Dendritic cell treated with granulocyte-macrophage colony-stimulating factor and Interleukin-4, amounts not matched to agents 40 ng/mL and 50 ng/mL, for 4 days (primary cell): Measurements from ENCODE around the gene PRRT1B.

Experiments used
- H3K27ac Mint-ChIP-seq: one replicate; pipeline ENCODE4 v1.8.0; 2022; ENCODE audit warnings: mild to moderate bottlenecking, mixed read lengths
- H3K27me3 Mint-ChIP-seq: one replicate; pipeline ENCODE4 v1.8.0; 2022; ENCODE audit warnings: mild to moderate bottlenecking, mixed read lengths
- H3K36me3 Mint-ChIP-seq: one replicate; pipeline ENCODE4 v1.8.0; 2022; ENCODE audit warnings: low read depth, mixed read lengths
- H3K4me1 Mint-ChIP-seq: one replicate; pipeline ENCODE4 v1.8.0; 2022; ENCODE audit warnings: low read depth, mixed read lengths
- H3K4me3 Mint-ChIP-seq: one replicate; pipeline ENCODE4 v1.8.0; 2022; ENCODE audit warnings: mild to moderate bottlenecking, moderate library complexity, mixed read lengths
- H3K9me3 Mint-ChIP-seq: one replicate; pipeline ENCODE4 v1.8.0; 2022; ENCODE audit warnings: mixed read lengths
- intact Hi-C: fragments of 100-400 bp; cut with micrococcal nuclease; formaldehyde crosslinking; loops from one replicate; pipeline ENCODE4 v1.15.0; 2022

PRRT1B gene

GRCh38 chr9:131596430-131596743 lies 51.1 kb downstream of the PRRT1B start:
- H3K4me3 Mint-ChIP-seq: no peak overlapping the region
- intact Hi-C loops: loop anchor here (5.0 kb wide), 1 partner anchor 41 kb away; no protein-coding TSS in a partner anchor
- H3K27ac Mint-ChIP-seq: peak overlapping the region; percentile 83
- H3K9me3 Mint-ChIP-seq: no peaks in the 10 kb centered on the region
- peaks cover 100% of the 10 kb centered on the region for H3K36me3 Mint-ChIP-seq
- H3K4me1 Mint-ChIP-seq: peaks cover 91% of the 10 kb centered on the region
- H3K27me3 Mint-ChIP-seq: no peaks in the 10 kb centered on the region

GRCh38 chr9:131597246-131597645 lies 51.9 kb downstream of the PRRT1B start:
- H3K4me1 Mint-ChIP-seq: peaks cover 91% of the 10 kb centered on the region
- H3K27ac Mint-ChIP-seq: peak overlapping the region; percentile 83
- peaks cover 100% of the 10 kb centered on the region for H3K36me3 Mint-ChIP-seq
- no peaks in the 10 kb centered on the region for H3K27me3 Mint-ChIP-seq
- intact Hi-C loops: loop anchor here (5.0 kb wide), 1 partner anchor 40 kb away; no protein-coding TSS in a partner anchor
- H3K4me3 Mint-ChIP-seq: no peak overlapping the region
- H3K9me3 Mint-ChIP-seq: no peaks in the 10 kb centered on the region

- no peaks in the 10 kb centered on the region for H3K9me3 Mint-ChIP-seq
- intact Hi-C loops: loop anchor here (5.0 kb wide), 1 partner anchor 39 kb away; no protein-coding TSS in a partner anchor
- no peaks in the 10 kb centered on the region for H3K27me3 Mint-ChIP-seq
- peaks cover 94% of the 10 kb centered on the region for H3K4me1 Mint-ChIP-seq
- H3K4me3 Mint-ChIP-seq: peak overlapping the region; percentile 27
- H3K27ac Mint-ChIP-seq: peak overlapping the region; percentile 83
- peaks cover 100% of the 10 kb centered on the region for H3K36me3 Mint-ChIP-seq
These were observed 52.8 kb downstream of the PRRT1B start for GRCh38 chr9:131598121-131598520.

GRCh38 chr9:131601683-131602181 lies 56.4 kb downstream of the PRRT1B start:
- Mint-ChIP-seq H3K9me3 (no peaks in the 10 kb centered on the region), H3K27me3 (no peaks in the 10 kb centered on the region), H3K4me1 (peaks cover 92% of the 10 kb centered on the region), H3K27ac (peak overlapping the region; percentile 64), H3K4me3 (no peak overlapping the region), H3K36me3 (peaks cover 100% of the 10 kb centered on the region)
- intact Hi-C loops: no loop called here

GRCh38 chr9:131603199-131603598 lies 57.9 kb downstream of the PRRT1B start:
- intact Hi-C loops: no loop called here
- H3K36me3 Mint-ChIP-seq: peaks cover 100% of the 10 kb centered on the region

GRCh38 chr9:131603711-131604439 lies 58.6 kb downstream of the PRRT1B start:
- H3K4me3 Mint-ChIP-seq: no peak overlapping the region
- peaks cover 100% of the 10 kb centered on the region for H3K36me3 Mint-ChIP-seq
- no peaks in the 10 kb centered on the region for H3K9me3 Mint-ChIP-seq
- peaks cover 92% of the 10 kb centered on the region for H3K4me1 Mint-ChIP-seq
- peak overlapping the region; percentile 64 for H3K27ac Mint-ChIP-seq
- H3K27me3 Mint-ChIP-seq: no peaks in the 10 kb centered on the region
- intact Hi-C loops: no loop called here

More at GRCh38 chr9:131603199-131603598, 57.9 kb downstream of the PRRT1B start:
- Mint-ChIP-seq H3K4me3 (no peak overlapping the region), H3K27me3 (no peaks in the 10 kb centered on the region), H3K4me1 (peaks cover 92% of the 10 kb centered on the region), H3K27ac (peak overlapping the region; percentile 64), H3K9me3 (no peaks in the 10 kb centered on the region)

- no peak overlapping the region for H3K4me3 Mint-ChIP-seq
- peaks cover 92% of the 10 kb centered on the region for H3K4me1 Mint-ChIP-seq
- intact Hi-C loops: no loop called here
- H3K27me3 Mint-ChIP-seq: no peaks in the 10 kb centered on the region
- H3K9me3 Mint-ChIP-seq: no peaks in the 10 kb centered on the region
- peak overlapping the region; percentile 62 for H3K27ac Mint-ChIP-seq
- H3K36me3 Mint-ChIP-seq: peaks cover 100% of the 10 kb centered on the region
These were observed 60.7 kb downstream of the PRRT1B start for GRCh38 chr9:131605770-131606590.

GRCh38 chr9:131606896-131607567 lies 61.7 kb downstream of the PRRT1B start:
- Mint-ChIP-seq H3K27ac (peak overlapping the region; percentile 62), H3K27me3 (no peaks in the 10 kb centered on the region), H3K9me3 (no peaks in the 10 kb centered on the region), H3K4me1 (peaks cover 88% of the 10 kb centered on the region), H3K4me3 (no peak overlapping the region), H3K36me3 (peaks cover 100% of the 10 kb centered on the region)
- intact Hi-C loops: no loop called here

GRCh38 chr9:131607591-131607990 lies 62.3 kb downstream of the PRRT1B start:
- peaks cover 88% of the 10 kb centered on the region for H3K4me1 Mint-ChIP-seq
- no peaks in the 10 kb centered on the region for H3K27me3 Mint-ChIP-seq
- H3K27ac Mint-ChIP-seq: peak overlapping the region; percentile 62
- intact Hi-C loops: no loop called here
- no peak overlapping the region for H3K4me3 Mint-ChIP-seq
- H3K9me3 Mint-ChIP-seq: no peaks in the 10 kb centered on the region
- H3K36me3 Mint-ChIP-seq: peaks cover 100% of the 10 kb centered on the region

GRCh38 chr9:131608493-131609037 lies 63.2 kb downstream of the PRRT1B start:
- intact Hi-C loops: no loop called here
- Mint-ChIP-seq H3K36me3 (peaks cover 100% of the 10 kb centered on the region), H3K4me3 (no peak overlapping the region), H3K27me3 (no peaks in the 10 kb centered on the region), H3K4me1 (peaks cover 88% of the 10 kb centered on the region), H3K27ac (peak overlapping the region; percentile 62), H3K9me3 (no peaks in the 10 kb centered on the region)
